ENCODE results near the gene LRPAP1. TPM values are rescaled to one million over a fixed set of nuclear protein-coding genes. Genes with fewer than 3 reads are reported as not detected.

LRPAP1 gene
- total RNA-seq, 1 experiment from 2014 or later, result 109 TPM

DNA sequence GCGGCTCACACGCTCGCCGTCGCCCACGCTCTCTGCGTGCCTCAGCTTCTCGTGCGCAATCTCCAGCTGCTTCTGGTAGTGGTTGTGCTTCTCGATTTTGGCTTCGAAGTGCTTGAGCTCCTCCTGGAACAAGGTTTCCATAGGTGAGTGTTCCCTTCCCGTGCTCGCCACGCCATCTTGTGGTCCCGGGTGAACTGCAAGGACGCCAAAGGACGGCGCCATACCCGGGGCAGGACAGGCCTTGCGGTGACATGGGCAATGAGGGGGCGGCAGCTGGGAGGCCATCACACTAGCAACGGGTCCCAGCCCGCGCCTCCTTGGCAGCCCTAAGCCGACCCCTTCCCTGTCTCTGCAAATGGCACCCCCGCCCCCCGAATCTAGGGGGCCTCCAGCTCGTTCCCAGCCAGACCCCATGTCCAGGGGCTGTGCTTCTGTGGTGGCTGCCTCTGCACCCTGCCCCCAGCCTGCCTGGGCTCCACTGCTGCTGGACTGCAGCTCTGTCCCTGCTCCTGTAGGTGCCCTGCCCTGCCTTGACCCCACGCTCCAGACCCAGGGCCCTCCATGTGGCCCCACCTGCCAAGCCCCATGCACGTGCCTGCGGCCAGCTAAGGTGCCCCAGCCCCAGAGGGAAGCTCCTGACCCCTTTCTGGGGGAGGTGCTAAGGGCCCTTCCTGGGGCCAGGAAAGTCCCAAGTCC is 17.3 kb downstream of the LRPAP1 start:
- no peak overlapping the region for H2AFZ ChIP-seq (ENCODE audit: low read depth, low read length, poor library complexity, severe bottlenecking)
- no peak overlapping the region for H3K4me2 ChIP-seq (ENCODE audit: low read length)
- peaks cover 15 to 50% of the 10 kb centered on the region in 2 experiments for H3K36me3 ChIP-seq (ENCODE audit: control insufficient read depth in 1 of 2, insufficient read depth in 2 of 2, low read length in 2 of 2)
- H3K9ac ChIP-seq (ENCODE audit: low read length), result no peak overlapping the region
- intact Hi-C loops (cut with micrococcal nuclease), result no loop called here
- no peaks in the 10 kb centered on the region for H3K9me3 ChIP-seq (ENCODE audit: control insufficient read depth in 1 of 2, insufficient read depth in 1 of 2, low read depth in 1 of 2, low read length in 2 of 2)
- peaks cover 8% of the 10 kb centered on the region; the same call in 1 of the 2 replicates for H3K79me2 ChIP-seq (ENCODE audit: insufficient read depth, low read length)
- H4K20me1 ChIP-seq (ENCODE audit: insufficient read depth), result no peaks in the 10 kb centered on the region
- H3K9me2 ChIP-seq (ENCODE audit: insufficient read depth), result no peaks in the 10 kb centered on the region
- no peak overlapping the region for H3K4me3 ChIP-seq (replicated peaks in 1 of 2; ENCODE audit: low read depth in 1 of 2, low read length in 2 of 2)
- CTCF ChIA-PET, result interaction anchor here (0.8 kb wide), 1 partner anchor 34 kb away, joined by 3 read pairs; no protein-coding TSS in a partner anchor
- H3K27ac ChIP-seq (ENCODE audit: low read depth, low read length), result no peak overlapping the region
- ATAC-seq, result peak; percentile 71
- RAD21 ChIA-PET (ENCODE audit: low non-redundant PET in 1 of 2, low total read pairs in 2 of 2, uncharacterized antibody in 2 of 2, unreplicated experiment in 2 of 2), result no interaction called here
- TF ChIP-seq RAD21 (IDR thresholded peaks at IDR 0.05; ENCODE audit: low read depth) (peak; percentile 28; the same call in 1 of the 2 replicates), POLR2AphosphoS5 (IDR thresholded peaks at IDR 0.05; ENCODE audit: low read depth, low read length) (no peak), EZH2phosphoT487 (IDR thresholded peaks at IDR 0.05; ENCODE audit: borderline replicate concordance) (no peak), SIN3A (IDR thresholded peaks at IDR 0.05; ENCODE audit: low read depth) (no peak), ZFX (IDR thresholded peaks at IDR 0.05) (no peak), POLR2A (IDR thresholded peaks at IDR 0.05; ENCODE audit: borderline replicate concordance, extremely low read depth, insufficient read depth, insufficient read length) (no peak), YY1 (IDR thresholded peaks at IDR 0.05; ENCODE audit: extremely low read depth, insufficient replicate concordance, low read depth, low read length) (no peak)
- TF ChIP-seq, protein P1, sequence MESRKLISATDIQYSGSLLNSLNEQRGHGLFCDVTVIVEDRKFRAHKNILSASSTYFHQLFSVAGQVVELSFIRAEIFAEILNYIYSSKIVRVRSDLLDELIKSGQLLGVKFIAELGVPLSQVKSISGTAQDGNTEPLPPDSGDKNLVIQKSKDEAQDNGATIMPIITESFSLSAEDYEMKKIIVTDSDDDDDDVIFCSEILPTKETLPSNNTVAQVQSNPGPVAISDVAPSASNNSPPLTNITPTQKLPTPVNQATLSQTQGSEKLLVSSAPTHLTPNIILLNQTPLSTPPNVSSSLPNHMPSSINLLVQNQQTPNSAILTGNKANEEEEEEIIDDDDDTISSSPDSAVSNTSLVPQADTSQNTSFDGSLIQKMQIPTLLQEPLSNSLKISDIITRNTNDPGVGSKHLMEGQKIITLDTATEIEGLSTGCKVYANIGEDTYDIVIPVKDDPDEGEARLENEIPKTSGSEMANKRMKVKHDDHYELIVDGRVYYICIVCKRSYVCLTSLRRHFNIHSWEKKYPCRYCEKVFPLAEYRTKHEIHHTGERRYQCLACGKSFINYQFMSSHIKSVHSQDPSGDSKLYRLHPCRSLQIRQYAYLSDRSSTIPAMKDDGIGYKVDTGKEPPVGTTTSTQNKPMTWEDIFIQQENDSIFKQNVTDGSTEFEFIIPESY (IDR thresholded peaks at IDR 0.05; ENCODE audit: extremely low read depth, insufficient replicate concordance, low read length), result no peak
- TF ChIP-seq, protein P2, sequence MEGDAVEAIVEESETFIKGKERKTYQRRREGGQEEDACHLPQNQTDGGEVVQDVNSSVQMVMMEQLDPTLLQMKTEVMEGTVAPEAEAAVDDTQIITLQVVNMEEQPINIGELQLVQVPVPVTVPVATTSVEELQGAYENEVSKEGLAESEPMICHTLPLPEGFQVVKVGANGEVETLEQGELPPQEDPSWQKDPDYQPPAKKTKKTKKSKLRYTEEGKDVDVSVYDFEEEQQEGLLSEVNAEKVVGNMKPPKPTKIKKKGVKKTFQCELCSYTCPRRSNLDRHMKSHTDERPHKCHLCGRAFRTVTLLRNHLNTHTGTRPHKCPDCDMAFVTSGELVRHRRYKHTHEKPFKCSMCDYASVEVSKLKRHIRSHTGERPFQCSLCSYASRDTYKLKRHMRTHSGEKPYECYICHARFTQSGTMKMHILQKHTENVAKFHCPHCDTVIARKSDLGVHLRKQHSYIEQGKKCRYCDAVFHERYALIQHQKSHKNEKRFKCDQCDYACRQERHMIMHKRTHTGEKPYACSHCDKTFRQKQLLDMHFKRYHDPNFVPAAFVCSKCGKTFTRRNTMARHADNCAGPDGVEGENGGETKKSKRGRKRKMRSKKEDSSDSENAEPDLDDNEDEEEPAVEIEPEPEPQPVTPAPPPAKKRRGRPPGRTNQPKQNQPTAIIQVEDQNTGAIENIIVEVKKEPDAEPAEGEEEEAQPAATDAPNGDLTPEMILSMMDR (IDR thresholded peaks at IDR 0.05 in 2 of 3, conservative IDR thresholded peaks at IDR 0.05 in 1 of 3; ENCODE audit: borderline replicate concordance in 1 of 3, insufficient read depth in 1 of 3, low read depth in 2 of 3, low read length in 2 of 3), result peak; percentile 30 to 39 (median 38); a peak in 5 of 6 replicates
- no peaks in the 10 kb centered on the region for H3K27me3 ChIP-seq (ENCODE audit: insufficient read depth, low read length)
- DNase-seq (ENCODE audit: low read depth, low spot score), result no peak
- POLR2A ChIA-PET, result no interaction called here
- H3K4me1 ChIP-seq (ENCODE audit: control insufficient read depth in 1 of 2, insufficient read depth in 2 of 2, low read length in 2 of 2), result no peaks in the 10 kb centered on the region
- no TSS peak for BruUV-seq (replicated peaks)

Measured in HCT116 (cell line).